ENCODE measurements around the gene CASR. TPM values are rescaled to one million over a fixed set of nuclear protein-coding genes. Genes with fewer than 3 reads are reported as not detected.

CASR gene
- total and polyA plus RNA-seq, 2 of the 4 experiments (the other 2 are of a cell fraction), result not detected

GRCh38 chr3:122298239-122298638 lies 114.8 kb downstream of the CASR start:
- no TSS peak for BruUV-seq (replicated peaks)
- Histone ChIP-seq H2BK15ac (ENCODE audit: low read depth, low read length) (no peak overlapping the region), H3K9ac (ENCODE audit: low read depth, low read length) (no peak overlapping the region), H3K18ac (ENCODE audit: low read depth, low read length) (no peak overlapping the region), H3K4me1 (ENCODE audit: control insufficient read depth, insufficient read depth, low read length) (no peaks in the 10 kb centered on the region), H3K27me3 (ENCODE audit: control insufficient read depth, insufficient read depth, low read length) (no peaks in the 10 kb centered on the region), H2AK5ac (ENCODE audit: low read depth, low read length) (no peak overlapping the region), H2AFZ (replicated peaks; ENCODE audit: low read length, poor library complexity) (no peak overlapping the region), H4K5ac (ENCODE audit: low read depth, low read length) (no peak overlapping the region), H3K36me3 (ENCODE audit: control insufficient read depth, insufficient read depth, low read length) (no peaks in the 10 kb centered on the region), H4K8ac (ENCODE audit: low read depth in 2 of 2, low read length in 2 of 2) (no peak overlapping the region), H3K14ac (replicated peaks; ENCODE audit: low read depth, low read length) (no peak overlapping the region), H3K4me2 (ENCODE audit: low read depth, low read length) (no peak overlapping the region), H2AK9ac (replicated peaks; ENCODE audit: low read depth, low read length, poor library complexity) (no peak overlapping the region), H3K27ac (ENCODE audit: insufficient read depth, low read length) (no peak overlapping the region), H3K9me1 (ENCODE audit: insufficient read depth, low read length) (no peaks in the 10 kb centered on the region), H3K23ac (ENCODE audit: low read depth, low read length) (no peak overlapping the region), H4K20me1 (ENCODE audit: insufficient read depth, low read length) (no peaks in the 10 kb centered on the region), H3K9me3 (ENCODE audit: control insufficient read depth, insufficient read depth, low read length) (no peaks in the 10 kb centered on the region), H2BK20ac (ENCODE audit: low read depth, low read length) (no peak overlapping the region), H2BK5ac (ENCODE audit: low read depth, low read length, poor library complexity, severe bottlenecking) (no peak overlapping the region), H3K4ac (ENCODE audit: low read depth, low read length) (no peak overlapping the region), H3K4me3 (ENCODE audit: insufficient read depth, low read depth, low read length) (no peak overlapping the region), H2BK120ac (ENCODE audit: low read depth, low read length) (no peak overlapping the region), H3K79me1 (ENCODE audit: low read depth in 1 of 2, low read length in 2 of 2) (no peaks in the 10 kb centered on the region), H4K91ac (ENCODE audit: insufficient read depth, low read depth, low read length) (no peak overlapping the region), H3K56ac (ENCODE audit: extremely low read depth, insufficient read depth, low read length) (no peak overlapping the region)
- no peak for TF ChIP-seq CHD1 (IDR thresholded peaks at IDR 0.05; ENCODE audit: low read depth, low read length)
- ATAC-seq (ENCODE audit: low read depth) (no peak), DNase-seq (no peak)
- dilution Hi-C loops (cut with HindIII; ENCODE audit: low sequenced_read_pairs, unreplicated experiment), result no loop called here
- in situ Hi-C loops (cut with MboI; ENCODE audit: low sequenced_read_pairs), result no loop called here
- POLR2A ChIA-PET (ENCODE audit: unreplicated experiment), result no interaction called here
- WGBS, 2 experiments (ENCODE audit: extremely low coverage in 2 of 2, insufficient read length in 1 of 2), result no CpG with 5 or more reads among the region's 2 CpGs
- intact Hi-C loops (cut with micrococcal nuclease), result no loop called here
- CTCF ChIA-PET, result no interaction called here

All from IMR-90 (cell line).